HepG2 (cell line): Measurements from ENCODE around the gene CDK2AP2. TPM values are rescaled to one million over a fixed set of nuclear protein-coding genes. Genes with fewer than 3 reads are reported as not detected.

ENCODE experiments used
- ATAC-seq: fragments of 200-7000 bp; cut with Tn5 transposase; 3 replicates; pipeline ENCODE4 v1.9.1; 2020; ENCODE audit warnings: mild to moderate bottlenecking, moderate library complexity
- BruUV-seq: library from RNA; stranded (reverse); fragments of 400-500 nt; replicated peaks from 2 replicates; lab custom pipeline; 2021; lab: Mats Ljungman, UMichigan
- CTCF ChIA-PET: fragments of 300-600 bp; formaldehyde crosslinking; extraction: SDS; loops from one replicate; lab custom pipeline; 2021; ENCODE audit warnings: low total read pairs, inconsistent platforms, low intra/inter-chr PET ratio; lab: Yijun Ruan, JAX
- POLR2A ChIA-PET: fragments of 350-600 bp; sonication (Branson Sonifier 250); formaldehyde crosslinking; loops from one replicate; lab custom pipeline; 2020; ENCODE audit warnings: antibody characterized with exemption, inconsistent platforms; lab: Yijun Ruan, JAX
- DNase-seq: peaks from one replicate; pipeline ENCODE4 v3.0.0-alpha.2; 2015; ENCODE audit warnings: low spot score
- FAIRE-seq: peaks from 3 replicates; lab custom pipeline; 2011; peaks lifted over from hg19 to GRCh38; lab: Jason Lieb, UNC
- H2AFZ ChIP-seq: one replicate; pipeline ENCODE4 v1.6.1; 2011; ENCODE audit warnings: low read length, inconsistent platforms
- H3K27ac ChIP-seq: fragments of 300-600 bp; 3 replicates; pipeline ENCODE4 v1.8.0; 2011; ENCODE audit warnings: mixed run types, mild to moderate bottlenecking, mixed read lengths, low read length, inconsistent platforms; ENCODE audit not compliant: insufficient read depth; ENCODE audit errors: extremely low read length
- H3K27me3 ChIP-seq, 2 experiments: fragments of 200-600 bp in 1 of 2; 2 replicates in 1 of 2; 3 replicates in 1 of 2; pipeline versions ENCODE4 v1.6.0 to v1.8.0; 2011; ENCODE audit warnings: low read length in 2 of 2, mild to moderate bottlenecking in 2 of 2, moderate library complexity in 2 of 2, inconsistent platforms in 1 of 2; ENCODE audit not compliant: insufficient read depth in 2 of 2, control insufficient read depth in 1 of 2
- H3K36me3 ChIP-seq, 2 experiments: fragments of 200-600 bp in 1 of 2; replicated peaks in 1 of 2; 2 replicates in 1 of 2; 3 replicates in 1 of 2; pipeline versions ENCODE4 v1.5.1 to v1.8.0; 2011; ENCODE audit warnings: low read length in 2 of 2, inconsistent platforms in 1 of 2; ENCODE audit not compliant: insufficient read depth in 2 of 2, control insufficient read depth in 1 of 2
- H3K4me1 ChIP-seq: 2 replicates; pipeline ENCODE4 v1.5.1; 2012; ENCODE audit warnings: low read length, inconsistent platforms; ENCODE audit not compliant: insufficient read depth
- H3K4me2 ChIP-seq: 2 replicates; pipeline ENCODE4 v1.6.0; 2011; ENCODE audit warnings: low read depth, low read length, inconsistent platforms
- H3K4me3 ChIP-seq, 3 experiments: fragments of 200-600 bp in 1 of 3; sonication (generic), shearing (Covaris generic) in 1 of 3; replicated peaks in 1 of 3; 2 replicates each; pipeline ENCODE4 v1.5.1; 2011 to 2016; ENCODE audit warnings: low read length in 3 of 3, inconsistent platforms in 2 of 3, low read depth in 2 of 3, mild to moderate bottlenecking in 2 of 3, control low read depth in 1 of 3, mixed read lengths in 1 of 3; ENCODE audit not compliant: insufficient read depth in 1 of 3
- H3K79me2 ChIP-seq: one replicate; pipeline ENCODE4 v1.6.1; 2011; ENCODE audit warnings: low read length, inconsistent platforms; ENCODE audit not compliant: insufficient read depth
- H3K9ac ChIP-seq: 2 replicates; pipeline ENCODE4 v1.6.0; 2011; ENCODE audit warnings: mild to moderate bottlenecking, low read depth, low read length, inconsistent platforms; ENCODE audit not compliant: insufficient read depth
- H3K9me3 ChIP-seq: 2 replicates; pipeline ENCODE4 v1.5.1; 2012; ENCODE audit warnings: mild to moderate bottlenecking, low read length
- H4K20me1 ChIP-seq: 2 replicates; pipeline ENCODE4 v1.6.0; 2011; ENCODE audit warnings: inconsistent platforms, mild to moderate bottlenecking, low read length, moderate library complexity; ENCODE audit not compliant: insufficient read depth
- AGO2 ChIP-seq: fragments of 200-400 bp; formaldehyde crosslinking; optimal IDR thresholded peaks from 2 replicates; pipeline ENCODE3; 2017; ENCODE audit warnings: mild to moderate bottlenecking, low read depth, low read length, moderate library complexity
- KDM6A ChIP-seq: IDR thresholded peaks from 2 replicates; pipeline ENCODE4 v1.6.1; 2016; ENCODE audit warnings: low read depth
- RBFOX2 ChIP-seq: fragments of 200-400 bp; formaldehyde crosslinking; IDR thresholded peaks from 2 replicates; pipeline ENCODE4 v1.6.1; 2017; ENCODE audit warnings: low read depth, mild to moderate bottlenecking, low read length
- ZBTB38 ChIP-seq: sonication (generic); formaldehyde crosslinking; IDR thresholded peaks from 2 replicates; pipeline ENCODE4 v1.5.1; 2020; ENCODE audit warnings: mild to moderate bottlenecking, missing genetic modification reagents
- WGBS: methylation state at CpG from one replicate; pipeline ENCODE4 v1.1.6; 2017; ENCODE audit warnings: low lambda C conversion rate; 5-methylcytosine and 5-hydroxymethylcytosine counted together
- in situ Hi-C: cut with HindIII; loops from 2 replicates; pipeline ENCODE4 v1.10.0; 2017; ENCODE audit warnings: low pct_unique_long_range_greater_than_20kb; ENCODE audit not compliant: extremely low pct_ligation_motif_present
- intact Hi-C: fragments of 100-400 bp; cut with micrococcal nuclease; formaldehyde crosslinking; loops from one replicate; pipeline ENCODE4 v1.10.0; 2022; ENCODE audit not compliant: unreplicated experiment
- polyA plus RNA-seq, 8 experiments: library from polyadenylated mRNA; depleted of rRNA in 3 of 8; stranded (reverse) in 7 of 8; unstranded in 1 of 8; fragments of >200 nt; fragmentation: Illumina TruSeq in 4 of 8; extraction: Trizol in 4 of 8; gene quantifications; 2 replicates each; pipeline versions ENCODE4 v1.2.1 to v1.2.3, GENCODE V29; 2011 to 2016; ENCODE audit warnings: low read depth in 4 of 8, missing spikeins in 1 of 8, mixed read lengths in 1 of 8; ENCODE audit not compliant: insufficient read depth in 1 of 8
- total RNA-seq, 5 experiments: library from RNA; depleted of rRNA; stranded (reverse); fragments of >200 nt; fragmentation: Illumina TruSeq; extraction: Trizol; gene quantifications; 2 replicates each; pipeline ENCODE4 v1.2.3, GENCODE V29; 2016; ENCODE audit warnings: low read depth in 1 of 5
- TF ChIP-seq, protein P1 (sequence below): sonication (generic); formaldehyde crosslinking; IDR thresholded peaks from 2 replicates; pipeline ENCODE4 v1.4.0; 2020; ENCODE audit warnings: mild to moderate bottlenecking, missing genetic modification reagents

CDK2AP2 gene
- total and polyA plus RNA-seq, 2 of the 13 experiments (the other 11 are each of a cell fraction or from before 2014, with no cell fraction given) = 15.0 to 23.2 TPM

DNA sequence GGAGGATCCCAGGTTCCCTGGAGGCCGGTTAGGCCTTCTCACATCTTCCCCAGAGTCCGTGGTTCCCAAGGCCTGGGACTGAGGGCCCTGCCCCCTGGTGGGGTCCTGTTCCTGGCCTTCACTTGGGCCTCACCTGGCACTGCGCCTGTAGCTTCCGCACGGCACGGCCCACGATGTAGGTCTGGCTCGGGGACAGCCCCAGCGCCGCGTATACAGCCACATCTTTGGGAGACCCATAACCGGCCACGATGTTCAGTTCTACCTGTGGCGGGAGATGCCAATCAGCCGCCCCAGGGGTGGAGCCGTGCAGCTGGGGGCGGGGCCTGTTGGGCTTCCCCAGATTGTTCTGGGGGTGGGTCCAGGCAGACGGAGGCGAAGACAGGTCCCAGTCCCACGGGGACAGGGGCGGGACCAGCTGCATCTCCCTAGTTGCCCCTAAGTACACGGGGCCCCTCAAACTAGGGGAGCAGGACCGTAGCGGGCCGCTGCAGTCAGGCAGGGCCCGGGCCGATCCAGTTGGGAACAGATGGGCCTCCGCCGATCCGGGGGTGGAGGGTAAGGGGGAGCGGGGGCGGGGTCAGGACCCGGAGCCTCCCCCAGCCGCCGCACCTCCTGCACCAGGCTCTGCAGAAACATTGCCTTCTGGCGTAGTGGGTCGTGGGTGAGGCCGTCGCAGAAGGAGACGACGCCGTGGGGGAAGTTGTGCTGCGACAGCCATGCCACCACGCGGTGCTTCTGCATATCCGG, 15.0 kb downstream of the CDK2AP2 start:
- 94% methylated on average over 23 of the region's 46 CpGs for WGBS
- ATAC-seq = peak; percentile 19
- Histone ChIP-seq H3K4me2 (no peak overlapping the region), H3K79me2 (no peaks in the 10 kb centered on the region), H3K9ac (no peak overlapping the region), H3K27ac (no peak overlapping the region), H2AFZ (no peak overlapping the region), H4K20me1 (no peaks in the 10 kb centered on the region), H3K4me1 (no peaks in the 10 kb centered on the region), H3K36me3 (peaks cover 3 to 15% of the 10 kb centered on the region in 2 experiments; a peak in 4 of 5 replicates), H3K4me3 (no peak overlapping the region), H3K9me3 (no peaks in the 10 kb centered on the region), H3K27me3 (no peaks in the 10 kb centered on the region)
- POLR2A ChIA-PET = interaction anchor here (1.3 kb wide), 1 partner anchor 10 kb away, joined by 3 read pairs; the partner anchor contains the start of gene AIP
- TF ChIP-seq AGO2 (peak; percentile 45), ZBTB38 (CRISPR knock-in tag) (peak; percentile 28; the same call in 1 of the 2 replicates), RBFOX2 (peak; percentile 20; the same call in 1 of the 2 replicates), KDM6A (CRISPR knock-in tag) (no peak)
- TF ChIP-seq, protein P1, sequence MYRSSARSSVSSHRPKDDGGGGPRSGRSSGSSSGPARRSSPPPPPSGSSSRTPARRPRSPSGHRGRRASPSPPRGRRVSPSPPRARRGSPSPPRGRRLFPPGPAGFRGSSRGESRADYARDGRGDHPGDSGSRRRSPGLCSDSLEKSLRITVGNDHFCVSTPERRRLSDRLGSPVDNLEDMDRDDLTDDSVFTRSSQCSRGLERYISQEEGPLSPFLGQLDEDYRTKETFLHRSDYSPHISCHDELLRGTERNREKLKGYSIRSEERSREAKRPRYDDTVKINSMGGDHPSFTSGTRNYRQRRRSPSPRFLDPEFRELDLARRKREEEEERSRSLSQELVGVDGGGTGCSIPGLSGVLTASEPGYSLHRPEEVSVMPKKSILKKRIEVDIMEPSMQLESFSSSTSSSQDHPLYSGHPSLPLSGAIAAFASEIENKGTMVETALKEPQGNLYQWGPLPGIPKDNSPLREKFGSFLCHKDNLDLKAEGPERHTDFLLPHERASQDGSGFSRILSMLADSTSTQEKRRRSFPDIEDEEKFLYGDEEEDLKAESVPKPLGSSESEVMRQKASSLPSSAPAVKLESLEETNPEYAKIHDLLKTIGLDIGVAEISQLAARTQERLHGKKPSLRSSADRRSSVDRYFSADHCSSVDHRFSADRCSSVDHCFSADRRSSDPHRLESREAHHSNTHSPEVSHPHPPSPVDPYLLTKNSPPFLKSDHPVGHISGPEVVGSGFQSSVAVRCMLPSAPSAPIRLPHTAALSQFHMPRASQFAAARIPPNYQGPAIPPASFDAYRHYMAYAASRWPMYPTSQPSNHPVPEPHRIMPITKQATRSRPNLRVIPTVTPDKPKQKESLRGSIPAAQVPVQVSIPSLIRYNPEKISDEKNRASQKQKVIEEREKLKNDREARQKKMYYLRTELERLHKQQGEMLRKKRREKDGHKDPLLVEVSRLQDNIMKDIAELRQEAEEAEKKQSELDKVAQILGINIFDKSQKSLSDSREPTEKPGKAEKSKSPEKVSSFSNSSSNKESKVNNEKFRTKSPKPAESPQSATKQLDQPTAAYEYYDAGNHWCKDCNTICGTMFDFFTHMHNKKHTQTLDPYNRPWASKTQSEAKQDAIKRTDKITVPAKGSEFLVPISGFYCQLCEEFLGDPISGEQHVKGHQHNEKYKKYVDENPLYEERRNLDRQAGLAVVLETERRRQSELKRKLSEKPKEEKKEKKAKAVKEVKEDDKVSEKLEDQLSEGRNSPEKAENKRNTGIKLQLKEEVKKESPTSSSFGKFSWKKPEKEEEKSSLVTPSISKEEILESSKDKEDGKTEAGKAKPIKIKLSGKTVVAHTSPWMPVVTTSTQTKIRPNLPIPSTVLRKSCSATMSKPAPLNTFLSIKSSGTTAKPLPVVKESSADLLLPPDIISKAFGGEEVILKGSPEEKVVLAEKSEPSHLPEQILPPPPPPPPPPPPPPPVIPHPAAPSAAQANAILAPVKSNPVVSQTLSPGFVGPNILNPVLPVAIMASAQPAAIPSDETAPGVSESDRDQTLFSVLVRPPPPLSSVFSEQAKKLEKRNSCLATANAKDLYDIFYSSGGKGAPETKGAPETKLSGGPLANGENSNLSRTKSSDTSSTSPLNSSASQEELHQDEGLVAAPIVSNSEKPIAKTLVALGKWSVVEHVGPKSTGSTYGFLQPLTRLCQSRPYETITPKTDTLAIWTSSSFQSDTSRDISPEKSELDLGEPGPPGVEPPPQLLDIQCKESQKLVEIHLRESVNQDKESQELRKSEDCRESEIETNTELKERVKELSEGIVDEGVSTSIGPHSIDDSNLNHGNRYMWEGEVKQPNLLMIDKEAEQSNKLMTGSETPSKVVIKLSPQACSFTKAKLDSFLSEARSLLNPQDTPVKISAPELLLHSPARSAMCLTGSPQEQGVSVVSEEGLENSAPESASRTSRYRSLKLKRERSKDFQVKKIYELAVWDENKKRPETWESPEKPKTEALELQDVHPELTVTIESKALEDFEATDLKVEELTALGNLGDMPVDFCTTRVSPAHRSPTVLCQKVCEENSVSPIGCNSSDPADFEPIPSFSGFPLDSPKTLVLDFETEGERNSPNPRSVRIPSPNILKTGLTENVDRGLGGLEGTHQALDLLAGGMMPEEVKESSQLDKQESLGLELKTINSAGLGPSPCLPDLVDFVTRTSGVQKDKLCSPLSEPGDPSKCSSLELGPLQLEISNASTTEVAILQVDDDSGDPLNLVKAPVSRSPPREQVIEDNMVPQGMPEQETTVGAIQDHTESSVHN (CRISPR knock-in tag) = no peak
- no TSS peak for BruUV-seq
- intact Hi-C loops (no loop called here), in situ Hi-C loops (no loop called here)
- no peak for FAIRE-seq
- CTCF ChIA-PET = no interaction called here
- no peak for DNase-seq
